Smooth muscle cell (in vitro differentiated cells): ENCODE data around the gene ELANE. TPM values are rescaled to one million over a fixed set of nuclear protein-coding genes. Genes with fewer than 3 reads are reported as not detected.

Experiments
- DNase-seq: peaks from one replicate; lab custom pipeline; 2025; ENCODE audit not compliant: unreplicated experiment; lab: John Stamatoyannopoulos, UW
- H2AFZ ChIP-seq: fragments of 200-600 bp; sonication (generic); 2 replicates; pipeline ENCODE4 v1.6.0; 2016; ENCODE audit warnings: antibody characterized with exemption, low read depth, mild to moderate bottlenecking
- H3F3A ChIP-seq: fragments of 200-600 bp; sonication (generic); 2 replicates; pipeline ENCODE4 v1.6.0; 2017; ENCODE audit warnings: antibody characterized with exemption, low read depth
- H3K27ac ChIP-seq: fragments of 200-600 bp; sonication (generic); 2 replicates; pipeline ENCODE4 v1.5.1; 2016; ENCODE audit warnings: low read depth, mild to moderate bottlenecking
- H3K27me3 ChIP-seq: fragments of 200-600 bp; sonication (generic); 2 replicates; pipeline ENCODE4 v1.6.1; 2016; ENCODE audit warnings: low read depth, mild to moderate bottlenecking
- H3K36me3 ChIP-seq: fragments of 200-600 bp; sonication (generic); 2 replicates; pipeline ENCODE4 v1.5.1; 2016; ENCODE audit warnings: low read depth
- H3K4me1 ChIP-seq: fragments of 200-600 bp; sonication (generic); 2 replicates; pipeline ENCODE4 v1.5.1; 2016; ENCODE audit warnings: low read depth
- H3K4me2 ChIP-seq: fragments of 200-600 bp; sonication (generic); 2 replicates; pipeline ENCODE4 v1.6.0; 2016; ENCODE audit warnings: mild to moderate bottlenecking
- H3K4me3 ChIP-seq: fragments of 200-600 bp; sonication (generic); 2 replicates; pipeline ENCODE4 v1.5.1; 2016; ENCODE audit warnings: mild to moderate bottlenecking
- H3K79me2 ChIP-seq: fragments of 200-600 bp; sonication (generic); 2 replicates; pipeline ENCODE4 v1.6.0; 2016; ENCODE audit warnings: low read depth, mild to moderate bottlenecking
- H3K9ac ChIP-seq: fragments of 200-600 bp; sonication (generic); 2 replicates; pipeline ENCODE4 v1.6.0; 2016; ENCODE audit warnings: low read depth
- H3K9me3 ChIP-seq: fragments of 200-600 bp; sonication (generic); replicated peaks from 2 replicates; pipeline ENCODE4 v1.5.1; 2016; ENCODE audit warnings: low read depth
- H4K20me1 ChIP-seq: fragments of 200-600 bp; sonication (generic); 2 replicates; pipeline ENCODE4 v1.6.0; 2016; ENCODE audit warnings: low read depth
- WGBS: methylation state at CpG from one replicate; pipeline ENCODE4 v1.1.7; 2016; ENCODE audit warnings: low lambda C conversion rate; 5-methylcytosine and 5-hydroxymethylcytosine counted together
- polyA plus RNA-seq: library from polyadenylated mRNA; unstranded; fragments of >200 nt; fragmentation: Nextera tagmentation; extraction: Ambion mirVana; gene quantifications from 2 replicates; pipeline ENCODE4 v1.2.1, GENCODE V29; 2016
- total RNA-seq: library from RNA; depleted of rRNA; stranded (reverse); fragments of >200 nt; gene quantifications from 2 replicates; pipeline ENCODE4 v1.2.3, GENCODE V29; 2014
- TF ChIP-seq, protein P1 (sequence below): fragments of 200-600 bp; sonication (generic); IDR thresholded peaks from 2 replicates; pipeline ENCODE4 v1.5.1; 2017; ENCODE audit warnings: borderline replicate concordance, mild to moderate bottlenecking, antibody characterized with exemption; ENCODE audit not compliant: insufficient read depth, poor library complexity, severe bottlenecking

The ELANE gene
- total and polyA plus RNA-seq, 2 experiments from 2014 or later = not detected

DNA sequence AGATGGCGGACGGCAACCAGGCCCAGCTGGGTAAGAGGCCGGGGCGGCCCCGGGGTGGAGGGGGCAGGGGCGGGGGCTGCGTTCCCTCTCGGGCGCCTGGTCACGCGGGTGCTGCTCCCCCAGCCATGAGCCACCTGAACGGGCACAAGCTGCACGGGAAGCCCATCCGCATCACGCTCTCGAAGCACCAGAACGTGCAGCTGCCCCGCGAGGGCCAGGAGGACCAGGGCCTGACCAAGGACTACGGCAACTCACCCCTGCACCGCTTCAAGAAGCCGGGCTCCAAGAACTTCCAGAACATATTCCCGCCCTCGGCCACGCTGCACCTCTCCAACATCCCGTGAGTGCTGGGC is 43.7 kb upstream of the ELANE start:
- Histone ChIP-seq H3F3A (peaks cover 31% of the 10 kb centered on the region), H2AFZ (no peak overlapping the region), H3K9me3 (no peaks in the 10 kb centered on the region), H3K36me3 (peaks cover 20% of the 10 kb centered on the region), H3K4me2 (no peak overlapping the region), H3K27ac (no peak overlapping the region), H4K20me1 (peaks cover 91% of the 10 kb centered on the region), H3K27me3 (no peaks in the 10 kb centered on the region), H3K4me1 (no peaks in the 10 kb centered on the region), H3K4me3 (no peak overlapping the region), H3K9ac (no peak overlapping the region), H3K79me2 (peaks cover 67% of the 10 kb centered on the region)
- TF ChIP-seq, protein P1, sequence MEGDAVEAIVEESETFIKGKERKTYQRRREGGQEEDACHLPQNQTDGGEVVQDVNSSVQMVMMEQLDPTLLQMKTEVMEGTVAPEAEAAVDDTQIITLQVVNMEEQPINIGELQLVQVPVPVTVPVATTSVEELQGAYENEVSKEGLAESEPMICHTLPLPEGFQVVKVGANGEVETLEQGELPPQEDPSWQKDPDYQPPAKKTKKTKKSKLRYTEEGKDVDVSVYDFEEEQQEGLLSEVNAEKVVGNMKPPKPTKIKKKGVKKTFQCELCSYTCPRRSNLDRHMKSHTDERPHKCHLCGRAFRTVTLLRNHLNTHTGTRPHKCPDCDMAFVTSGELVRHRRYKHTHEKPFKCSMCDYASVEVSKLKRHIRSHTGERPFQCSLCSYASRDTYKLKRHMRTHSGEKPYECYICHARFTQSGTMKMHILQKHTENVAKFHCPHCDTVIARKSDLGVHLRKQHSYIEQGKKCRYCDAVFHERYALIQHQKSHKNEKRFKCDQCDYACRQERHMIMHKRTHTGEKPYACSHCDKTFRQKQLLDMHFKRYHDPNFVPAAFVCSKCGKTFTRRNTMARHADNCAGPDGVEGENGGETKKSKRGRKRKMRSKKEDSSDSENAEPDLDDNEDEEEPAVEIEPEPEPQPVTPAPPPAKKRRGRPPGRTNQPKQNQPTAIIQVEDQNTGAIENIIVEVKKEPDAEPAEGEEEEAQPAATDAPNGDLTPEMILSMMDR = no peak
- 99% methylated on average over 19 of the region's 26 CpGs for WGBS
- no peak for DNase-seq

DNA sequence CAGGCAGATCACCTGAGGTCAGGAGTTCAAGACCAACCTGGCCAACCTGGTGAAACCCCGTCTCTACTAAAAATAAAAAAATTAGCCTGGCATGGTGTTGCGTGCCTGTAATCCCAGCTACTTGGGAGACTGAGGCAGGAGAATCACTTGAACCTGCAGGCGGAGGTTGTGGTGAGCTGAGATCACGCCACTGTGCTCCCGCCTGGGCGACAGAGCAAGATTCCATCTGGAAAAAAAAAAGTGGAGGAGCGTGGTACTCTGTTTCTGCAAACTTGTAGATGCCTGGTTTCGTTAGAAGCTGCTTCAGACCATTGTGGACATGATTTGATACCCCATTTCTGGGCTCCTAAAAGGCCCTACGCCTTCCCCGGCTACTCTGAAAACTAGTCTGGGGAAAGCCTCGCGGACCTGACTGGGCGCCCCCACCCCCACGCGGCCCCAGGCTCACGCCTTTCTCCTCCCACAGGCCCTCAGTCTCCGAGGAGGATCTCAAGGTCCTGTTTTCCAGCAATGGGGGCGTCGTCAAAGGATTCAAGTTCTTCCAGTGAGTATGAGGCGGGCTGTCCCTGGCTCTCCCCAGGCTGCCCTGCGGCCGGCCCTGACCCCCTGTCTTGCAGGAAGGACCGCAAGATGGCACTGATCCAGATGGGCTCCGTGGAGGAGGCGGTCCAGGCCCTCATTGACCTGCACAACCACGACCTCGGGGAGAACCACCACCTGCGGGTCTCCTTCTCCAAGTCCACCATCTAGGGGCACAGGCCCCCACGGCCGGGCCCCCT is 41.8 kb upstream of the ELANE start:
- Histone ChIP-seq H3K27ac (no peak overlapping the region), H3K4me2 (no peak overlapping the region), H2AFZ (no peak overlapping the region), H3K36me3 (peaks cover 20% of the 10 kb centered on the region), H3K9me3 (no peaks in the 10 kb centered on the region), H3K27me3 (no peaks in the 10 kb centered on the region), H3K9ac (no peak overlapping the region), H3K4me1 (no peaks in the 10 kb centered on the region), H3K79me2 (peaks cover 49% of the 10 kb centered on the region), H3F3A (peaks cover 31% of the 10 kb centered on the region), H4K20me1 (peaks cover 78% of the 10 kb centered on the region), H3K4me3 (no peak overlapping the region)
- no peak for DNase-seq
- WGBS = 94% methylated on average over 30 of the region's 30 CpGs
- TF ChIP-seq, protein P1 = no peak

DNA sequence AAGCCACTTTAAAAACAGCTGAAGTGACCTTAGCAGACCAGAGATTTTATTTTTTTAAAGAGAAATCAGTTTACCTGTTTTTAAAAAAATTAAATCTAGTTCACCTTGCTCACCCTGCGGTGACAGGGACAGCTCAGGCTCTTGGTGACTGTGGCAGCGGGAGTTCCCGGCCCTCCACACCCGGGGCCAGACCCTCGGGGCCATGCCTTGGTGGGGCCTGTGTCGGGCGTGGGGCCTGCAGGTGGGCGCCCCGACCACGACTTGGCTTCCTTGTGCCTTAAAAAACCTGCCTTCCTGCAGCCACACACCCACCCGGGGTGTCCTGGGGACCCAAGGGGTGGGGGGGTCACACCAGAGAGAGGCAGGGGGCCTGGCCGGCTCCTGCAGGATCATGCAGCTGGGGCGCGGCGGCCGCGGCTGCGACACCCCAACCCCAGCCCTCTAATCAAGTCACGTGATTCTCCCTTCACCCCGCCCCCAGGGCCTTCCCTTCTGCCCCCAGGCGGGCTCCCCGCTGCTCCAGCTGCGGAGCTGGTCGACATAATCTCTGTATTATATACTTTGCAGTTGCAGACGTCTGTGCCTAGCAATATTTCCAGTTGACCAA is 41.1 kb upstream of the ELANE start:
- H3K9me3 ChIP-seq = no peaks in the 10 kb centered on the region
- H3K9ac ChIP-seq = no peak overlapping the region
- no peak overlapping the region for H3K4me3 ChIP-seq
- H3K4me1 ChIP-seq = no peaks in the 10 kb centered on the region
- H3K79me2 ChIP-seq = peaks cover 42% of the 10 kb centered on the region
- no peak overlapping the region for H3K4me2 ChIP-seq
- H3K27me3 ChIP-seq = no peaks in the 10 kb centered on the region
- H2AFZ ChIP-seq = no peak overlapping the region
- H3K27ac ChIP-seq = no peak overlapping the region
- H4K20me1 ChIP-seq = peaks cover 71% of the 10 kb centered on the region
- WGBS = 93% methylated on average over 15 of the region's 25 CpGs
- DNase-seq = no peak
- H3F3A ChIP-seq = peaks cover 27% of the 10 kb centered on the region
- H3K36me3 ChIP-seq = peaks cover 20% of the 10 kb centered on the region
- TF ChIP-seq, protein P1 = no peak
